Measurements from ENCODE around the gene TBCD. TPM values are rescaled to one million over a fixed set of nuclear protein-coding genes. Genes with fewer than 3 reads are reported as not detected.

Gene TBCD
- polyA plus RNA-seq, 1 donor from 2014 or later: 67.2 TPM

GRCh38 chr17:82805823-82806222 is 54.0 kb downstream of the TBCD start:
- Histone ChIP-seq H3F3A (ENCODE audit: insufficient read depth, low read length, poor library complexity, severe bottlenecking) (no peaks in the 10 kb centered on the region), H3K27me3 (ENCODE audit: insufficient read depth, low read depth, low read length) (no peaks in the 10 kb centered on the region), H3K79me2 (replicated peaks; ENCODE audit: insufficient read depth, low read length) (no peaks in the 10 kb centered on the region), H3K4me3 (ENCODE audit: low read length) (no peak overlapping the region), H3K9me2 (ENCODE audit: insufficient read depth, low read length) (no peaks in the 10 kb centered on the region), H3K27ac (ENCODE audit: low read length) (no peak overlapping the region), H2AFZ (ENCODE audit: low read depth, low read length) (no peak overlapping the region), H3K9ac (ENCODE audit: low read length) (no peak overlapping the region), H3K9me3 (ENCODE audit: low read length) (no peaks in the 10 kb centered on the region), H4K20me1 (ENCODE audit: insufficient read depth) (no peaks in the 10 kb centered on the region), H3K4me2 (ENCODE audit: low read length) (no peak overlapping the region), H3K36me3 (ENCODE audit: insufficient read depth, low read length) (no peaks in the 10 kb centered on the region)
- no peak for TF ChIP-seq POLR2AphosphoS5 (IDR thresholded peaks at IDR 0.05)

- H3K9me3 ChIP-seq (ENCODE audit: low read length): no peaks in the 10 kb centered on the region
- no peaks in the 10 kb centered on the region for H4K20me1 ChIP-seq (ENCODE audit: insufficient read depth)
- no peak for TF ChIP-seq EP300 (conservative IDR thresholded peaks at IDR 0.05; ENCODE audit: poor library complexity, severe bottlenecking)
- TF ChIP-seq TAF1 (IDR thresholded peaks at IDR 0.05; ENCODE audit: low read depth): no peak
- no peak for TF ChIP-seq MXI1 (conservative IDR thresholded peaks at IDR 0.05; ENCODE audit: poor library complexity, severe bottlenecking)
- no peak for TF ChIP-seq EZH2 (IDR thresholded peaks at IDR 0.05; ENCODE audit: borderline replicate concordance, insufficient read depth, low read length, poor library complexity, severe bottlenecking)
- TF ChIP-seq CTCF (IDR thresholded peaks at IDR 0.05; ENCODE audit: poor library complexity, severe bottlenecking): no peak
- TF ChIP-seq POLR2AphosphoS5 (IDR thresholded peaks at IDR 0.05): no peak
These were observed 54.8 kb downstream of the TBCD start for GRCh38 chr17:82806645-82807044.

GRCh38 chr17:82807101-82807500 is 55.2 kb downstream of the TBCD start:
- Histone ChIP-seq H3K9me3 (ENCODE audit: low read length) (no peaks in the 10 kb centered on the region), H3K79me2 (replicated peaks; ENCODE audit: insufficient read depth, low read length) (no peaks in the 10 kb centered on the region), H3K4me2 (ENCODE audit: low read length) (no peak overlapping the region), H3K9ac (ENCODE audit: low read length) (no peak overlapping the region), H3K9me2 (ENCODE audit: insufficient read depth, low read length) (no peaks in the 10 kb centered on the region), H3K36me3 (ENCODE audit: insufficient read depth, low read length) (no peaks in the 10 kb centered on the region), H3K27me3 (ENCODE audit: insufficient read depth, low read depth, low read length) (no peaks in the 10 kb centered on the region), H3K27ac (ENCODE audit: low read length) (no peak overlapping the region), H4K20me1 (ENCODE audit: insufficient read depth) (no peaks in the 10 kb centered on the region), H3K4me3 (ENCODE audit: low read length) (no peak overlapping the region), H2AFZ (ENCODE audit: low read depth, low read length) (no peak overlapping the region), H3F3A (ENCODE audit: insufficient read depth, low read length, poor library complexity, severe bottlenecking) (no peaks in the 10 kb centered on the region)
- TF ChIP-seq MXI1 (conservative IDR thresholded peaks at IDR 0.05; ENCODE audit: poor library complexity, severe bottlenecking) (no peak), EP300 (conservative IDR thresholded peaks at IDR 0.05; ENCODE audit: poor library complexity, severe bottlenecking) (no peak), CTCF (IDR thresholded peaks at IDR 0.05; ENCODE audit: poor library complexity, severe bottlenecking) (no peak), POLR2AphosphoS5 (IDR thresholded peaks at IDR 0.05) (no peak), EZH2 (IDR thresholded peaks at IDR 0.05; ENCODE audit: borderline replicate concordance, insufficient read depth, low read length, poor library complexity, severe bottlenecking) (no peak), SMC3 (conservative IDR thresholded peaks at IDR 0.05; ENCODE audit: poor library complexity) (no peak), TAF1 (IDR thresholded peaks at IDR 0.05; ENCODE audit: low read depth) (no peak), REST (IDR thresholded peaks at IDR 0.05; ENCODE audit: borderline replicate concordance) (no peak), RAD21 (conservative IDR thresholded peaks at IDR 0.05) (no peak)

More at GRCh38 chr17:82806645-82807044, 54.8 kb downstream of the TBCD start:
- Histone ChIP-seq H3K27me3 (ENCODE audit: insufficient read depth, low read depth, low read length) (no peaks in the 10 kb centered on the region), H2AFZ (ENCODE audit: low read depth, low read length) (no peak overlapping the region), H3K4me2 (ENCODE audit: low read length) (no peak overlapping the region), H3K4me3 (ENCODE audit: low read length) (no peak overlapping the region), H3K27ac (ENCODE audit: low read length) (no peak overlapping the region), H3K9ac (ENCODE audit: low read length) (no peak overlapping the region), H3K79me2 (replicated peaks; ENCODE audit: insufficient read depth, low read length) (no peaks in the 10 kb centered on the region), H3K9me2 (ENCODE audit: insufficient read depth, low read length) (no peaks in the 10 kb centered on the region), H3F3A (ENCODE audit: insufficient read depth, low read length, poor library complexity, severe bottlenecking) (no peaks in the 10 kb centered on the region), H3K36me3 (ENCODE audit: insufficient read depth, low read length) (no peaks in the 10 kb centered on the region)

Measured in neural cell (in vitro differentiated cells).